NAMALWA (cell line): ENCODE measurements around the gene RSPH1.

ENCODE experiments used
- DNase-seq: peaks from one replicate; pipeline ENCODE4 v3.0.0-alpha.2; 2015; ENCODE audit warnings: low spot score

RSPH1 gene

DNA sequence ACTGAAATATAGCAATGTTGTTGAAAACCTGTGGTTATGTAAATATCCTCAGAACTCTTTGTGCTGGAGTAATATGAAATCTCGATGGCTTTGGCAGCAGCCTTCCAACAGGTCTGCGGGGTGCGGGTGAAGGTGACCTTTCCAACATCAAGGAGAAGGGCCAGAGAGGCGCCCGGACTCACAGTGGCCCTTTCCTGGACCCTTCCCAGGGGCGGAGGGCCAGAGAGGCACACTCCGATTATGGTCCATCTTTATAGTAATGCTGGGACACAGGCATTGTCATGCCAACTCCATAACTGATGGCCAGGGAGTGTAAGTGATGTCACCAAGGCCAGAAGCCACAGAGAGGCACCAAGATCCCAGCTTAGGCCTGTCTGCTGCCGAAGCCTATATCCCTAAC, 35.7 kb upstream of the RSPH1 start:
- no peak for DNase-seq

DNA sequence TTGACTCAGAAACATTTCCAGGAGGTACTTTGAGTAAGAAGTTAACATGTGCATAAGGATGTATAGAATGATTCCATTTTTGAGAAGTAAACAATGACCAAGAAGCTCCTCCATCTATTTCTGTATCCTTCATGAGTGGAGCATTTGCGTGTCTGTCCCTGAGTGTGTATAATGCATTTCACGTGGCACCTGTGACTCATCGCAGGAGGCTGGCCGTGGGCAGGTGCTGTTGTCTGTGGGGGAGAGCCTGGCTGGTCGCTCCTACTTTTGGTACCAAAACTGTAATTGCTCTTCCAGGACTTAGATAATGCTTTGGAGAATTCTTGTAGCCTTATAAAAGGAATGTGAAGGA, 34.1 kb upstream of the RSPH1 start:
- peak; percentile 30 for DNase-seq

DNA sequence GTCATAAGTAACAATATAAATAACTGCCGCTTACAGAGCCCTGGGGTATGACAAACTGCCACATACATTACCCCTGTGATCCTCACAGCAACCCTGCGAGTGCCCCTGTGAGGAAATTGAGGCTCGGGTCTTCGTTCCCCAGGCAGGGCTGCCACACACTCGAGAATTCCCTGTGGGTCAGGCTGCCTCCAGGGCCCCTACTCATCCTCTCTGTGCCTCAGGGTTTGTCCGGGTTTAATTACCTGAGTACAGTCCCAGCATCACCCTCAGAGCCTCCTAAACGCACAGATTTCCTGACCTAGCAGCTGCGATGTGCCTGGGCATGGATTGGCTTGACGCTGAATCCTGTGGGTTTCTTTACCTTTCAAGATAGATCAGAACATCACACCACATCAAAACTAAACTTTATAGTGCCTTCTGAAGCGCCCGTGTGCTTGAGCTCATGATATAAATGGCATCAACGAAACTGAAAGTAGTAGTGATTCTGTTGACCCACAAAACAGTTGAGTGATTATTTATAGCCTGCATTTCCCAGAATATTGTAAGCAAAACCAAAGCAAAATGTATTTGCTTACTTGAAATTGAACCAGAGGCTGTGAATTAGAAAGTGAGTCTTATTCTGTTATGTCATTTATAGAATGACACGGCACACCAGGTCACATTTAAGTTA, 31.6 kb upstream of the RSPH1 start:
- DNase-seq: peak; percentile 82

DNA sequence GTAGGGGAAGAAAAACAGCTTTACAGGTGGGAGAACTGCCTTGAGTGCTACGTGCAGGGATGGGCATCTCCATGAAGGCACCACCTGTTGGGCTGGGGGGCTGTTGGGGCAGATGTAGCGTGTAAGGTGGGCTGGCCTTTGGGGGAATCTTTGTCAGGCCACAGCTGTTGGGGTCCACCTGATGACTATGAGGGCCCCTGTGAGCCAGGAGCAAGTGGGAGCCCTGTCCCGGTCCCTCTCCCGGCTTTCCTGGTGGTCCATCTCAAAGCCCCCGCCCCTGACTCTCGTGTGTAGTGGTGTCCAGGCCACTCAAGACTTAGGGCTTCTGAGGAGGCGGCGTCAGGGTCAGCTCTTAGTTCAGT, 31.1 kb upstream of the RSPH1 start:
- peak; percentile 16 for DNase-seq

DNA sequence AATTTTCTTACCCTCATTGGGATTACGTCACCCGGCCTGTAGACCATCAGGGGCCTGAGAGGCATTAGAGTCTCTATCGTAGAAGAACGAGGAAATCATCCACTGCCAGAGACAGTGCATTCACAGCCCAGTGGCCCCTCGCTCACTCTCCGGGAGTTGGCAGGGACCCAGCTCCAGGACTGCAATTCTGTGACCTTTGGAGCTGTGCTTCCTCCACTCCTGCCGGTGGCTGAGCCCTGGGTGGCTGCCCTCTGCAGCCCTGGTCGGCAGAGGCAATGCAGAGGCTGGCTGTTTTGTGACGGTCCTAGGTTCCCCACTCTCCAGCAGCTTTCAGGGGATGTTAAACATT, 30.3 kb upstream of the RSPH1 start:
- DNase-seq: no peak

DNA sequence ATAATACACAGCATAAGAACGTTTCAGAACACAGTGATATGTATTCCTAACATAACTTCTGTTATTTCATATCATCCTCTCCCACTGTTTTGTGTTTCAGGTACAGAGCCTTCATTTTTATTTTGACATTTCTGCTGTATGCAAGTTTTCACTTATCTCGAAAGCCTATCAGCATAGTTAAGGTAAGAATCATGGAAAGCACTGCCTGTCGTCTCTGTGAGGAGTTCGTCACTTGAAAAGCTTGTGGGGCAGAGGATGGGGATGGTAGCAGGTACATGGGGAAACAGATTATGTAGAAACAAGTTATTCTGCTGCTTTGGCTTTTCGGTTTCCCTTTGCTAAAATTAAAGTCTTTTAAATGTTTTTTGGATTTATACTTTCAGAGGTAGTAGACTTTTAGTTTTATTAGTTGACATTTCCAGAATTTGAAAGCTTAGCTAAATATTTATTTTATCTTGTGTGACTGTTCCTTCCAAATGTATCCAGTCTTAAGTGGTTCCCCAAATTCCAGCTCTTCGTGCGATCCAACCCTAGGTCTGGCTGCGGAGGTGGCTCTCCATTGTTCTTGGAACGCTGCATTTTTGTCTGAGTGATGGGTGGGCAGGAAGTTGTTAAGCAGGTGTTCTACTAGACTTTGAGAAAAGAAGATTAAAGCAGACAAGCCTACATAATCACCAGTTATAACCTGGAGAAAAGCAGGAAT, 29.8 kb upstream of the RSPH1 start:
- peak; percentile 14 for DNase-seq

DNA sequence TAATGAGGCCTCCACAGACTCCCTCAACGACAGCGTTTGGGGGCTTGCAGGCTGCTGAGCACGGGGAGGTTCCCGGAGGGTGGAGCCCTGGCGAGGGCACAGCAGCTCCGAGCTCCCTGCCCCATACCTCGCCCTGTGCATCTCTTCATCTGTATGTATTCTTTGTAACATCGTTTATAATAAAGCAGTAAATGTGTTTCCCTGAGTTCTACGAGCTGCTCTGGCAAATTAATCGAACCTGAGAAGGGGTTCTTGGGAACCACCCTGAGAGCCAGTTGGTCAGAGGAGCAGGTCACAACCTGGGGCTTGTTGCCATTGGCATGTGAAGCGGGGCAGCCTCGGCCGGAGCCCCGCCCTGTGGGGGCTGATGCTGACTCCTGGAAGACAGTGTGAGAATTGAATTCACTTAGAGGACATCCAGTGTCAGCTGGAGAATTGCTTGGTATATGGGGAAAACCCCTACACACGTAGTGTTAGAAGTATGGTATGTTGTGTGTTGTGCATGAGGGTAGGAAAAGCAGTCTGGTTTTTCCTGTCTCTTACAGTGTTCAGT, 29.1 kb upstream of the RSPH1 start:
- peak; percentile 61 for DNase-seq

DNA sequence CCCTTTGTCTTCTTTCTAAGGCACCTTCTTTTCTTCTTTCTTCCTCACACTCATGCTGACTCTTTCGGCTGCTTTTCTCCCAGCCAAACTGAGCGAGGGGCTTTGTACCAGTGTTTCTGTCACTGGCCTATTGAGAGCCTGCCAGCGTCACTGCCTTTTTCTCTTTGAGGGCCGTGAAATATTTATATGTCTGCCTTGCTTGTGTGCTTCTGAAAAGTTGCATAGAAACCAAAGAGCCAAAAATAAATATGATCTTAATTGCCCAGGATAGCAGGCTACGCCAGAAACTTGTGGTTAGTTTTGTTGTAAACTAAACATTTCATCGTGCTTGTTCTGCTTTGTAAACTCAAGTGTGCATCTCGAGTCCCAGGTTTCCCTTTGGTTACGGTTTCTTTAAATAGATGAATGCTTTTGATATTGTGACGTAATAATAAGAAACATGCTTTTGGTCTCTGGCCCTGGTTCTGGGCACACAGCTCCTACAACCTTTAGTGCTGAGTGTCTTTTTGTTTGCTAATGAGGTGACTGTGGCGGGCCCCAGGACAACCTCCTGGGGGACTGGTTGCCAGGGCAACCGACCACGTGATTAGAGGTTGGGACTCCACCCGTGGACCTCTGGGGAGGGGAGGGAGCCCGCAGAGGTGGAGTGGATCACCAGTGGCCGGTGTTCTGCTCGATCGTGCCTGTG, 28.5 kb upstream of the RSPH1 start:
- peak; percentile 86 for DNase-seq

DNA sequence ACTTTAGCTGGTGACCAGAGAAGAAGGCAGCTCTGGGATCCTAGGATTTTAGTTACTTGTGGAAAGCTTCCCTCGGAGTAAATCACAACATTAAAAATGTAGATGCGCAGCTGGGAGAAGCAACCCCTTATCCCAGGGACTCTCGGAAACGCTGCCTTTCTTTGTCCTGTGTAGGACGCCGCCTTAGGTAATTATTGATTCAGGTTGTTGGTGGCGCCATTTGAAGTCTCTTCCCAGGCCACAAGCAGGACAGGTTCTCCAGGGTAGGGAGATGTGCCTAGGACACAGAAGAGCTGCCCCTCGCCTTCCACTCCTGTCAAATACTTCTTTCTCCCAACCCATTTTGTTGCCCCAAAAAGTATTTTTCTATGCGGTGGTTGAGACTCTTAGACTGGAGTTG, 27.9 kb upstream of the RSPH1 start:
- DNase-seq: no peak

DNA sequence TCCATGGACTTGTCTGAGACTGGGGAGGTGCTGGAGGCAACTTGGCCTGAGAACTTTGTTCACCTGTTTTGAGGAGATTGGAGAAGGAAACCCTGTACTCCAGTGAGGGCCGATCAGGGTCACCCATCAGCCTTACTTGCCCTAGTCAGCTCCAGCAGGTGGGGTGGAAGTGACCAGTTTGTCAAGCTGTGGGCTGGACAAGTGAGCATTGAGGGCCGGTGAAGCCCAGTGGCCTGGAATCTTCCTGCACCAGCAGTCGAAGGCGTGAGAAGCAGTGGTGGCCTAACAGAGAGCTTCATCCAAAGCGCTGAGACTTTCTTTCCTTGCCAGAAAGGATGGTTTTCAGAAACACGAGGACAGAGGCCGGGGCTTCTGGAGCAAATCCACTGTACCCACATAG, 27.2 kb upstream of the RSPH1 start:
- DNase-seq: no peak

DNA sequence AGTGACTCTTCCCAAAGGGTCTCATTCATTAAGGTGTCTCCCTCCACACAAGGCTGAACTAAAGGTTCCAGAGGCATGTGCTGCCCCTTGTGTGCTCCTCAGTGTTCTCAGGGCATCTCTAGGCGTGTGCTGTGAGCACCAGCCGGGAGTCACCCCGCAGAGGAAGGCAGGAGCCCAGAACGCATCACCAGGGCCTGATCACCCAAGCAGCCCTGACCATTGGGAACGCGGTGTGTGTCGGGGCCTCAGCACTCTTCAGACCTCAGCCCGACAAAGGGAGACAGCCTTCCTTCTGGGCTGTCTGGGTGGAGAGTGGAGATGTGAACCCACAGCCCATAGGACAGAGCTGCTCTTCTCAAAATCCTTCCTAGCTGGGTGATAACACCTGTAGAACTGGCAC, 26.7 kb upstream of the RSPH1 start:
- no peak for DNase-seq

DNA sequence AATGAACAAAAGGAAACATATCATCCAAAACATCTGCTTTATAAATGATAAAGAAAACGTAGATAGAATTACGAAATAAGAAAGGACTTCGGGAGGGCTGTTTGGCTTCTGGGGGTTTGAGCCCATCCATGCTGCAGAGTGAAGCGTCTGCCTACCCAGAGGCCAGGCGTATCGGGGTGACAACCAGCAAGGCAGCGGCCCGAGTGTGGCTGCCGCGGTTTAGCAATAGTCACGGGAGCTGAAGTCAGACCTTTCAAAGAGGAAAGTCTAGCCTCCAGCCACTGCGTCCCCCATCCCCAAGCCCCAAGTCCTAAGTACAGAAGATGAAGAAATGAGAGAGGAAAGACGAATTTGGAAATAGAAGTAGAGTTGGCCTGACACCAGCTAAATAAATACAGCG, 26.2 kb upstream of the RSPH1 start:
- no peak for DNase-seq

DNA sequence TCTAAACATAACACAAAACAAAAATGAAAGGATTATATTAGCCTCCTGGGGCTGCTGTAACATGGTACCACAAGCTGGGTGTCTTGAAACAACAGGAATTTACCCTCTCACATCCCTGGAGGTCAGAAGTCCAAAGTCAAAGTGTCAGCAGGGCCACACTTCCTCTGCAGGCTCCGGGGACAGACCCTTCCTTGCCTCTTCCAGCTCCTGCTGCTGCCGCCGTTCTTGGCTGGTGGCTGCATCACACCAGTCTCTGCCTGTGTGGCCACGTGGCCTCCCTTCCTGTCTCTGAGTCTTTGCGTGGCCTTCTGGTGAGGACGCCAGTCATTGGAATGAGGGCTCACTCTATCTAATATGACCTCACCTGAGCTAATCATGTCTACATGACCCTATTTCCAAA, 25.8 kb upstream of the RSPH1 start:
- no peak for DNase-seq

DNA sequence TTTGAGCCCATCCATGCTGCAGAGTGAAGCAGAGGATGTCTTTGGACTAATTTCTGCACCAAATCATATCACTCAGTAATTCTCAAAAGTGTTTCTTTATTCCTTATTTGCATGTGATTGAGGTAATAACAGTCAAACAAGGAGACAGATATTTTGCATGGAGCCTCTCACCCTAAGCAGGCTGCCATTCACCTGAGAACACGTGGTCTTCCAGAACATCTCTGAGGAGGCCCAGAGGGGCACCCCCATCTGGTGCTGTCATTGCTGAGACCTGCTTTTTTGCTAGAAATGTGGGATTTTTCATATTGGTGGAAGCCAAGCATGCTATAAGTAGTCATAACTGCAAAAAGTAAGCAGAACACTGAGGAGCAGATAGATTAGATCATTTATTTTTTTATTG, 25.4 kb upstream of the RSPH1 start:
- no peak for DNase-seq

DNA sequence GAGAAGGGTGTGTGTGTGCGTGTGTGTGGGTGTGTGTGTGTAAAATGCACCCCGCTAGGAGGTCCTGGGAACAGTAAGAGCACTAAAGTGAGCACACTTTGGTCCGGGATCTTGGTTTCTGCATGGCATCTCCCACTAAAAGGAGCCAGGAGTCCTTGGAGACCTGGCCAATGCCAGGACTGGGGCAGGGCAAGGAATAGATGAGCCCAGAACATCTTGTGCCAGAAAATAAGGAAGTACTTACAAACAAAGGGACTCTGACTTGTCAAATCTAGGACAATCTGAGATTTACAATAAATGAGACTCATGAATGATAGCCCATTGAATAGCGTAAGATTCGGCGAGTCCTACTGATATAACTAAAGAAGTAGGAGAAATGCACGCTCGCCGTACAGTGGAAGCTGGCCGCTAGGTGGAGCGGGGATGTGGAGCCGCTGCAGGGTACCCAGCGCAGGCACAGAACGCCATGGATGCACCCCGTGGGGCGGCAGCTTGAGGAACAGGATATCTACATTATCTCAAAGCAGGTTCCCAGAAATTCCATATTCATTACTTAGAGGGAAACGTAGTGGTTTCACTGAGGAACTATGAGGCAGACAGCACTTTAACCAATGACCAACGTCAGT, 24.7 kb upstream of the RSPH1 start:
- no peak for DNase-seq

DNA sequence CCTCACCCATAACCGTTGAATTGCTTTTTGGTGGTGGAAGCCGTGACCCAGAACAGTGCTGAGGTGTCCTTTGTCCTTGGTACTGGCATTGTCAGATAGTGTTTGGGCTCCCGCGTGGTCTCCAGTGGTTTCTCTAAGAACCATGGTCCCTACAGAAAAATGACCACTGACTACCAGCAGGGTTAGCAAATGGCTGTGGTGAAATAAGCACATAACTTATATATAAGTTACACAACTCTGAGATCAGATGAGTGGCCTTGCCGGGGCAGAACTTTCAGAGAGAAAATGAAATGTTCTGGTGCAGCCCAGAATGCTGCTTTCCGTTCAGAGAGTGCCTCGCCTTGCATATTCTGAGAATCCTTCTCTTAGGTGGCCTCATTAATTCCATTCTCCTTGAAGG, 22.6 kb upstream of the RSPH1 start:
- no peak for DNase-seq

DNA sequence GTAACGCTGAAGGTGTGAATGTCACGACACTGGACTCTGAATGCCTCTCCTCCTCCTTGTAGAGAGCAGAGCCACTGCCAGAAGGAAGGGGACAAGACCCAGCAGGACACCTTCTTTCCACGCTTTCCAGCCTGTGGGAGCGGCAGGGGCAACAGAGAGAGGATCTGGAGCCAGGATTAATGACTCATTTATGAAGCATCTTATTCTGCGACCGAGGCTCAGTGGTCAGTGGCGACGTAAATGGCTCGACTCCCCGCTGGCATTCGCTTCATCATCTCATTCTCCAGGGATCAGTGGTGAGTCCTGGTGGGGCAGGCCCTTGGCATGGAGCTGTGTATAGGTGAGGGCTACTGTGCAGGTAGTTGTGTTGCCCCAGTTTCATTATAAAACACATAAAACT, 22.2 kb upstream of the RSPH1 start:
- no peak for DNase-seq

DNA sequence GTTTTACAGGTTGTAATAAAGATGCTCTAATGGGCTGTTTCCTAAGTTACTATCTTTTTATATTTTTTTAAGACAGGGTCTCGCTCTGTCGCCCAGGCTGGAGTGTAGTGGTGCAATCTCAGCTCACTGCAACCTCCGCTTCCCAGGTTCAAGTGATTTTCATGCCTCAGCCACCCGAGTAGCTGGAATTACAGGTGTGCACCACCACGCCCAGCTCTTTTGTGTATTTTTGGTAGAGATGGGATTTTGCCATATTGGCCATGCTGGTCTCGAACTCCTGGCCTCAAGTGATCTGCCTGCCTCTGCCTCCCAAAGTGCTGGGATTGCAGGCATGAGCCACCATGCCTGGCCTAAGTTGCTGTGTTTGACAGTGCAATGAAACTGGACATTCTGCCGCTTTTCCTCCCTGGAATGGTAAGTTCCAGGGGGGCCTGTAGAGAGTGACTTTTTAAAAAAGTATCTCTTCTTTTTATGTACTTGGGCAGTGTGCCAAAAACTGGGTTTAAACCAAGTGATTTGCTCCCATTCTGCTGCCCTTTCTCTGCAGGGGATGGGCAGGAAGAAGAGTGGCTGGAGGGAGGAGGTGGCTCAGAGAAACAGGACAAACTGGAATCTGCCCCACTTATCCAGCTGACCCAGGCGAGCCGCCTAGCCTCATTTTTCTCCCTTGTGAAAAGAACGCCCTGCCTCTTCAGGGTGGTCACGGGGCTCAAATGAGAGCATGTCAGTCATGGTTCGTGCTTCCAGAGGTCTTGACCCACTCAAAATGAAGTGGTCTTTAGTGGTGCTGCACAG, 19.9 kb upstream of the RSPH1 start:
- no peak for DNase-seq

DNA sequence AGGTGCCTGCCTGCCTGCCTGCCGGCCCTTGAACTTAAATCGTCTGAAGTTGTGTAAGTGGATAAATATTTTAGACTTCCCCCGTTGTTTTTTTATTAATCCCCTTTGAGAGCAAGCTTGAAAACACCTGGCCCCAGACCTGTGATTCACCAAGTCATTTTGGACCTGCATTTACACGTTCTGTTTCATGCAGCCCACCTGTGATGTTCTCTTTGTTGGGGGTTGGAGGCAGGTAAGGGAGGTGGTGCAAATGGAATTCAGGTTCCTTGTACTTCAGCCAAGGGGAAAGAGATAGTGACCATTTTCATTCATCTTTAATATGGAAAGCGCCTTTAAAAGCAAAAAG, 18.8 kb upstream of the RSPH1 start:
- peak; percentile 37 for DNase-seq

DNA sequence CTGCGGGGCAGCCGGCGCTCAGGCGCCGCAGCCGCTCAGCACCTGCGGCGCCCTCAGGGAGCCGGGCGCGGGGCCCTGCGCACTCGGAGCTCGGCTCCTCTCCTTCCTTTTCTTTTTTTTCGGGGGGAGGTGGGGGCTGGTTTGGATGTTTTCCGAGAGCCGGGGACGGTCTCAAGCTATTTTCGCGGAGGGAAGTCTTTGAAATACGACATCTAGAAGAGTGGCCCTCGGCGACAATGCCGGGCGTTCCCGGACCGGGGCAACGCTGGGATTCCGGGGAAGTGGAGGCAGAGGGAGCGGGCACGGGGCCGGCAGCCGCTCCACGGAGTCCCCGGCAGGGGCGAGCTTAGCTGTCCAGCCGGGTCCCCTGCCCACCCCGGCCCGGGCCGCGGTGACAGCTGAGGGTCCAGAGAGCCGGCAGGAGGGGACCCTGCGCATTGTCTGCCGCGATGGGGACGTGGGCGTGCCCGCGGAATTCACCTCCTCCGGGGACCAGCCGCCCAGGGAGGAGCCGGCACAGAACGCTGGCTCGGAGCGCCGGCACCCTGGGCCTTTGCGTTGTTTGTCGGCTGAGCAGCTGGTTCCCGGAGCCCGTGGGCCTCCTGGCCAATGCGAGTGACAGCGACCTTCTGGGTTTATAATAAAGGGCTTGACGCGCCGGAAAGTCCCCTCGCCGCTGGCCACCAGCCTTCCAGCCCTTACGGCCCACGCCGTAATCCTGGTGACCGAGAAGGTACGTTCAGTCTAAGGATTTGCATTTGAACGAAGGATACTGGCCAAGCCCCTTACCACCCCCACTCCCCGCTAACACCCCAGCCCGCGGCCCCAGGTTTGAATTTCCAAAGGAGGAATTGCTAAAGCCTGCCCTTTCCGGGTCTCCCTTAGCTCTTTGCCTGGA, 18.2 kb upstream of the RSPH1 start:
- DNase-seq: peak; percentile 61
